Muscle of arm (tissue), 12 donors: ENCODE measurements around the gene IFITM10. TPM values are rescaled to one million over a fixed set of nuclear protein-coding genes. Genes with fewer than 3 reads are reported as not detected.
"Not testable (repeated sequence)": the region's sequence is repeated elsewhere in the genome, so short reads cannot be mapped to it uniquely, and the experiment has no call there.

Experiments used
- DNase-seq: peaks from one replicate; pipeline ENCODE4 v3.0.0-alpha.2; 2013
- polyA plus RNA-seq, 12 donors: library from polyadenylated mRNA; unstranded; fragments of 120-200 nt; gene quantifications; one replicate each; pipeline ENCODE4 v1.2.1, GENCODE V29; 2013; ENCODE audit not compliant: insufficient read length in 12 of 12

IFITM10 gene
- polyA plus RNA-seq, 12 donors = 0.06 to 0.36 (median 0.17) TPM; not detected in 3

DNA sequence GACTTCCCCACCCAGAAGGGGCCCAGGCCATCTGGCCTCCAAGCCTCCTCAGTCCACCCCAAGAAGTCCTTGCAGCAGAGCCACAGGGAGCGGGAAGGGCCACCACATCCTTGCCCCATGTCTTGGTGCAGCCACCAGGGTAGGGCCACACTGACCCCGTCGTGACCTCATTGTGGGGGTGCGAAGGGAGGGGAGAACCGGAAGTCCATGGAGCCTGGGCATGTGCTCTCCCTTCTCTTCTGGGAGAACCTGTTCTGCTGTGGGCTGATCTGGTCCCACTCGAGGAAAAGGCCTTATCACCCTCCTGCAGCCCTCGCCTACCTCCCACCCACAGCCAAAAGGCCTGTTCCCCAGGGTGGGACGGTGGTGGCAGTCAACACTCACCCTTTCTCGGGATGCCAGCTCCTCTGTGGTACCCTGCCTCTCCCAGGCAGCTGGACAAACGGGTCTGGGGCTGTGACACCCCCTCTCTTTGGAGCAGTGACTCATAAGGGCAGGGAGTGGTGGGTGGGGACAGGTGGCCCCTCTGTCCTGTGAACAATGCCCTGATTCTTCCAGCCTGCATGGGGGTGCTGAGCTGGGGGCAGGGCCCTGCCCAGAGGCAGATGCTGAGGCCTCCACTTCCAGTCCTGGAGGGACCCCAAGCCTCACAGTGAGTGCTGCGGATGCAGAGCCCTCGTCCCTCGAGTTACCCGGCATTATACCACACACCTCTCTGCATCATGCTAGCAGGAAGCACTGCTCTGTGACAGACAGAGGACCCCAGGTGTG lies 27.9 kb upstream of the IFITM10 start:
- DNase-seq = no peak

DNA sequence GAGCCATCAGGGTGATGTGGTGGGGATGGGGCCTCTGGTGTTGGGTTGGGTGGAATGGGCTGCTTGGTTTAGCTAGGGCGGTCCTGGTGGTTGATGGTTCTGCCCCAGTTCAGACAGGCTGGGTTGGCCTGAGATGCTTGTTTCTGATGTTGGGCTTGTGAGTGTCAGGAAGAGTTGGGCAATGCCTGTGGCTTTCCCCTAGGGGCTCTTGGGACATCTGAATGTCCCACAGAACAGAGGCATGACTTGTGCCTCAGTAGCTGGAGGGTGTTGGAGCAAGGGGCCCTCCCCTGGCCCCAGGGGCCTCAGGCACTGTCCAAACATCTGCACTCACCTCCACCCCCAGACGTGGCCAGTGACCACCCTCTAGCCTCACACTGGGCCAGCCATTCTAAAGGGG lies 27.3 kb upstream of the IFITM10 start:
- no peak for DNase-seq

DNA sequence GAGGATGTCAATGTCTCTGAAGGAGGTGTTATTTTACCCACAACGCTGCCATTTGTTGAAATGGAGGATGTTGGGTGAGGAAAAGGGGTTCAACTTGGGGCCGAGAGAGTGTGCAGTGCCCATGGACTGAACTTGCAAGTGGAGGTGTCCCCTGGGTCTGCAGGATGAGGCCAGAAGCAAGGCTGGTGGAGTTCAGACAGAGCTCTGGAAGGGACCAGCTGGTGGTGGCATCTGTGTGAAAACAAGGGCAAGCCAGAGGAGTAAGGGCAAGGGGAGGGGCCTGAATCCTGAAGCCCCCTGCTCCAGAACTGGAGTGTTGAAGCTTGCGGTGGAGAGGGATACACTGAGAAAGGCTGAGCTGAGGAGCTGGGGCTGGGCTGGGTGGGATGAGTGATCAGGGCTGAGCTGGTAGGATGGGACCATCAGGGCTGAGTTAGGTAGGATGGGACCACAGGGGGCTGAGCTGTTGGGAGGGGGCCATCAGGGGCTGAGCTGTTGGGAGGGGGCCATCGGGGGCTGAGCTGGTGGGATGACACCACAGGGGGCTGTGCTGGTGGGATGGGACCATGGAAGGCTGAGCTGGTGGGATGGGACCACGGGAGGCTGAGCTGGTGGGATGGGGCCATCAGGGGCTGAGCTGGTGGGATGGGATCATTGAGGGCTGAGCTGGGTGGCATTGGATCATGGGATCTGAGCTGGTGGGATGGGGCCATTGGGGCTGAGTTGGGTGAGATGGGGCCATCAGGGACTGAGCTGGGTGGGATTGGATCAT lies 26.7 kb upstream of the IFITM10 start:
- no peak for DNase-seq

DNA sequence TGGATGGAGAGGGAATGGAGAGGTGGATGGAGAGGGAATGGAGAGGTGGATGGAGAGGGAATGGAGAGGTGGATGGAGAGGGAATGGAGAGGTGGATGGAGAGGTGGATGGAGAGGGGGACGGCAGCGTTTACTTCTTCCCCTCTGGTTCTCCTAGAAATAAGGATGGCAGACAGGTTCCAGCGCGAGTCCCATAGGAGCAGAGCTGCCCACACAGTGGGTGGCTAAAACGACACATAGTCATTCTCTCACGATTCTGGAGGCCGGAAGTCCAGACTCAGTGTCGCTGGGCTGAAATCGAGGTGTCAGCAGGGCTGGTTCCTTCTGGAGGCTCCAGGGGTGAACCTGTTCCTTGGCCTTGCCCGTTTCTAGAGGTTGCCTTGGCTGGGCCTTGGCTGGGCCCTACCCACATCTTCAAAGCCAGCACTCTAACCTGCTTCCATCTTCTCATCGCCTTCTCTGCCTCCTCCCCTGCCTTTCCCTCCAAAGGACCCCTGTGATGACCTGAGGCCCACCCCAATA lies 26.0 kb upstream of the IFITM10 start:
- DNase-seq = no peak

DNA sequence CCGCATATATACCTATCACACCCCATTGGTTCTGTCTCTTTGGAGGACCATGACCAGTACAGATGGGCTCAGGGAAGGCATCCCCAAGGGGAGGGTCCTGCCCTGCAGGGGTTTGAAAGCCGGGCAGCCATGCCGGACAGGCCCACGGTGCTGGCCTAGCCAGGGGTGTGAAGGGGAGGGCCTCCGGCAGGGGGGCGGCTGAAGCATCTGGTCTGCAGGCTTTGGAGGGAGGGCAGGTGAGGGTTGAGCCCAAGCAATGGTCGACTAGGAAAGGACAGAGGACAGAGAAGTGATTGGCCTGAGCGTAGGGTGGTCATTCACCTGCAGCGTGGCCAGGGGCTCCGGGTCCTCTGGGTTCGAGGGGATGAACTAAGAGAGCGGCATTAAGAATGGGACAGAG lies 24.5 kb upstream of the IFITM10 start:
- DNase-seq = no peak

DNA sequence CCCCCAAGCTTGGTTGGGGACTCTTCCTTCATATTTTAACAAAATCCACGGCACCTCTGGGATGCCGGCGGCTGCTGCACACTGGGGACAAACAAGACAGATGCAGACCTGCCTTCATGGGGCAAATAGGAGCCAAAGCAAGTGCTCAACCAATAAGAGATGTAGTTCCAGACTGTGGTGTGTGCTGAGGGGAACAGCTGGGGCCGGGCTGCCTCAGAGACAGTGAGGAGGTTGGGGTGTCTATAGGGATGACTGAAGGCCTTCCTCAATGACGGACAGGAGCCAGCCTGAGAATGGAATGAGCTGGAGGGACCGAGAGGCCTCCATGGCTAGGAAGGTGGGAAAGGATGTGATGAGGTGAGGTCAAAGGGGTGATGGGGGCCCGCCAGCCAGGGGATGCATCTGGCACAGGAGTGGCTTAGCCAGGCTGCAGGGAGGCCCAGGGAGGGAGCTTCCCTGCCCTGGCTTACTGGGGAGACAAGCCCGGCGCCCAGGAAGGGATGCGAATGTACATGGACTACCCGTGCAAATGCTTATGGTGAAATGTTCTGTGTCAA lies 23.7 kb upstream of the IFITM10 start:
- DNase-seq = no peak

DNA sequence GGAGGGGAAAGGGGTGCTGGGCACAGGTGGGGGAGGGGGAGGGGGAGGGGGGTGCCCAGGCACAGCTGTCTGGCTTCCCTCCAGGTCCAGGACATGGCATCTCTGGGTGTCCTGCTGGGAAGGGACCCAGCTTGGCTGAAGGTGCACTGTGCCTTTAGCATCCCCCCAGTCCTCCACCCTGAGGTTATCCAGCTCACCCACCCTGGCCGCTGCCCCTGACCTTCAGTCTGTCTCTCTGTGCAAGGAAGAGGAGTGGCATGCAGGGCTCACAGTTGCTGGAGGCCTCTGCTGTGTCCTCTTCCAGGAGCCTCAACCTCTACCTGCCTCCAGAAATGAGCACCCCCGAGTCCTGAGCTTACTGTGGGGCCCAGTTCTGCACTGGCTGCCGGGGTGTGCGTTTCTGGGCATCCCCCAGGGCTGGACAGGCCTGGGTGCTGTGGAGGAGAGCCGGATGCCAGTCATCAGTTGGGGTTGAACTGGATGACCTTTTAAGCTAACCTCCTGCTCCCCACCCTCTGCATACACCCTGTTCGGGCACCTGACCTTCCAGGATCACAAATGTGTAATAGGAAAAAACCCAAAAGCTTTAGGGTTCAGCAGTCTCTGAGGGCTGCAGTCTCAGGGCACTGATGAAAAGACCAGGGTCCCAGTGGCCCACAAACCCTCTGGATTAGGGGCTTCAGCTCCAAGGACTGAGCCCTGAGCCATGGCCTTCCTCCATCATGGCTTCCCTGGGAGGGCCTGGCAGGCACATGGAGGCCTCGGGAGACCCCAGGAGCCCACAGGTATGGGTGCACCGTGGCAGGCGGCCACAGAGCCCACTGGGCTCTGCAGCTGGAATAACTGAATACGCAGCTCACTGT lies 23.0 kb upstream of the IFITM10 start:
- DNase-seq = no peak

DNA sequence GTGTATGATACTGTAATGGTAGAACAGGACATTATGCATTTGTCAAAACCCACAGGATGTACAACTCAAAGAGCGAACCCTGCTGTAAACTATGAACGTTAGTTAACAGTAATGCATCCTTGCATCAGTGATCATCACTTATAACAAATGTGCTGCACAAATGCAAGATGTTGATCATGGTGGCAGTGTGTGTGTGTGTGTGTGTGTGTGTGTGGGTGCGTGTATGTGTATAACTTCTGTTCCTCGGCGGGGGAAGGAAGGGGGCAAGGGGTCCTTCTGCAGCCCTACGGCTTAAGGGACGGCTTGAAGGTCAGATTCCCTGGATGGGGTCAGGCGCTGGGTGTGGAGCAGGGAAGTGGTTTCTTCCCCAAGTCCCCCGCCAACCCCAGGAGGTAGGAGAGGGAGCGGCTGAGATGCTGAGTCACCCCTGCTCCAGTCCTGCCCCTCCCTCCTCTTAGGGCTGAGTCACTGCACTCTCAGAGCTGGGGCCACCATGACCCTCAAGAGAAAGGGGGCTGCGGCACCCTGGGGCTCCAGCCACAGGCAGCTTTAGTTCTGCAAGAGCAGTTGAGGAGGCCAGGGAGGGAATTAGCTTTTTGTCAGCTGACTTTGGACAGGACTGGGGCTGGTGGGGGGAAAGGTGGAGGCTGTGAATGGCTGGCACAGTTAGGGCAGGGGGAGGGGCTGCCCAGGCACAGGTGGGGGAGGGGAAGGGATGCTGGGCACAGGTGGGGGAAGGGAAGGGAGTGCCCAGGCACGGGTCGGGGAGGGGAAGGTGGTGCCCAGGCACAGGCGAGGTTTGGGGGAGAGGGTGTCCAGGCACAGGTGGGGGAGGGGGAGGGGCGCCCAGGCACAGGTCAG lies 22.1 kb upstream of the IFITM10 start:
- DNase-seq = no peak

DNA sequence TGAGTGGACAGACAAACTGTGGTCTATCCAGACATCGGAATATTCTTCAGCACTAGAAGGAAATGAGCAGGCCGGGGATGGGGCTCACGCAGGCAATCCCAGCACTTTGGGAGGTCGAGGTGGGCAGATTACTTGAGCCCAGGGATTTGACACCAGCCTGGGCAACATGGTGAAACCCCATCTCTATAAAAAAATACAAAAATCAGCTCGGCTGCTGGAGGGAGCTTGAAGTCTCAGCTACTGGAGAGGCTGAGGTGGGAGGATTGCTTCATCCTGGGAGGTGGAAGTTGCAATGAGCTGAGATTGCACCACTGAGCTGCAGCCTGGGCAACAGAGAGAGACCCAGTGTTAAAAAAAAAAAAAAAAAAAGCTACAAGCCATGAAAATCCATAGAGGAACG lies 21.3 kb upstream of the IFITM10 start:
- no peak for DNase-seq

DNA sequence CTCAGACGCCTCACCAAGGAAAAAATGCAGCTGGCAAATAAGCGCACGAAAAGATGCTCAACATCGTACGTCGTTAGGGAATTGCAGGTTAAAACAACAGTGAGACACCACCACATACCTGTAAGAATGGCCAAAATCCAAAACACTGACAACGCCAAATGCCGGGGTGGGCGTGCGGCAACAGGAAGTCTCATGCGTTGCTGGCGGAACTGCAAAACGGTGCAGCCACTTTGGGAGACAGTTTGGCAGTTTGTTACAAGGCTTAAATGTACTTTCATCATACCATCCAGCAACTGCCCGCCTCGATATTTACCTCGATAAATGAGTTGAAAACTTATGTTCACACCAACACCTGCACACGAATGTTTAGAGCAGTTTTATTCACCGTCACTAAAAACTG lies 20.9 kb upstream of the IFITM10 start:
- DNase-seq = no peak

DNA sequence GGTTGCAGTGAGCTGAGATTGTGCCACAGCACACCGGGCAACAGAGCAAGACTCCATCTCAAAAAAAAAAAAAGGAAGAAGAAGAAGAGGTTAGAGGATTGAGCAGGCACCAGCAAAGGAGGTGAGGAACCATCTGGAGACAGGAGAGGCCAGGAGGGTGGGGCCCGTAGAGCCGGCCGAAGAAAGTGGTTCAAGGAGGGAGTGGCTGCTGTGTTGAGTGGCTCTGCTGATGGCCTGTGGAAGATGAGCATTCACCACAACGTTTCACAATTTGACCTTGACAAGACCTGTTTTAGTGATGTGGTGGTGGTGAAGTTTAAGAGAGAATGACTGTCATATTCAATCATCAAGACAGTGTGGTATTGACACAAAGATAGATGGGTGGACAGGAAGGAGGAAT lies 20.1 kb upstream of the IFITM10 start:
- no peak for DNase-seq

DNA sequence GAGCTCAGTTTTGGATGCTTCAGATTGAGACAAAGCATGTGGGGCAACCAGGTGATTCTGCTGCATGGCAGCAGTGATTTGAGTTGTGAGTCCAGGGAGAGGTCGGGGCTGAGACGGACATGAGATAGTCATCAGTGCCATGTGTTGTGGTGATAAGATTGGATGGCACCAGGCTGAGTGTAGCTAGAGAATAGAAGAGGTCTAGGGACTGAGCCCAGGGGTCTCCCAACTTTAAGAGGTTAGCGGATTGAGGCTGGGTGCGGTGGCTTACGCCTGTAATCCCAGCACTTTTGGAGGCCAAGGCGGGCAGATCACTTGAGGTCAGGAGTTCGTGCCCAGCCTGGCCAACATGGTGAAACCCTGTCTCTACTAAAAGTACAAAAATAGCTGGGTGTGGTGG lies 19.7 kb upstream of the IFITM10 start:
- no peak for DNase-seq

DNA sequence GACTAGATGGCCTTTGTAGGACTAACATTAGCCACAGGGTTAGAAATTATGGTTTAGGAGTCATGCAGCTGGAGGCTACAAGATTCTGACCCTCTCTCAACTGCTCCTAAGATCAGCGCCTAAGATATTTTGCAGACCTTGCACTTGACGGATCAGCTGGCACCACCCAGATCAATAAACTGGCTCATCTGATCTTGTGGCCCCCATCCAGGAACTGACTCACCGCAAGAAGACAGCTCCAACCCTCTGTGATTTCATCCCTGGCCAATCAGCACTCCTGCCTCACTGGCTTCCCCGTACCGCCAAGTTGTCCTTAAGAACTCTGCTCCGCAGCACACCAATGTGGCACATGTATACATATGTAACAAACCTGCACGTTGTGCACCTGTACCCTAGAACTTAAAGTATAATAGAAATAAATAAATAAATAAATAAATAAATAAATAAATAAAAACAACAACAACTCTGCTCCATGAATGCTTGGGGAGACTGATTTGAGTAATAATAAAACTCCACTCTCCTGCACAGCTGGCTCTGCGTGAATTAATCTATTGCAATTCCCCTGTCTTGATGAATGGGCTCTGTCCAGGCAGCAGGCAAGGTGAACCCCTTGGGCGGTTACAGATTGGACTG lies 19.0 kb upstream of the IFITM10 start:
- not testable (repeated sequence) for DNase-seq

DNA sequence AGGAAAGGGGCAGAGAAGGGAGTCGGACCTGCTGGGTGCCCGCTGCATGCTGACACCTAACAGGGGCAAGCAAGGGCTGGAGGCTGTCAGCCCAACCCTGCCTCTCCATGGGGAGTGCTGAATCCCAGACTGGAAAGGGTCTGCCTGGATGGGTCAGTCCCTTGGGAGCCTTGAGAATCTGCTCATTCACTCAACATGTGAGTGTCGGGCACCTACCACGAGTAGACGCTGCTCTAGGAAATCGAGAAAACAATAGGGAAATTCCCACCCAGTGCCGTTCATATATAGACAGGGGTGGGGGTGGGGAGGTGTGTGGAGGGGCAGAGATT lies 17.7 kb upstream of the IFITM10 start:
- DNase-seq = no peak

DNA sequence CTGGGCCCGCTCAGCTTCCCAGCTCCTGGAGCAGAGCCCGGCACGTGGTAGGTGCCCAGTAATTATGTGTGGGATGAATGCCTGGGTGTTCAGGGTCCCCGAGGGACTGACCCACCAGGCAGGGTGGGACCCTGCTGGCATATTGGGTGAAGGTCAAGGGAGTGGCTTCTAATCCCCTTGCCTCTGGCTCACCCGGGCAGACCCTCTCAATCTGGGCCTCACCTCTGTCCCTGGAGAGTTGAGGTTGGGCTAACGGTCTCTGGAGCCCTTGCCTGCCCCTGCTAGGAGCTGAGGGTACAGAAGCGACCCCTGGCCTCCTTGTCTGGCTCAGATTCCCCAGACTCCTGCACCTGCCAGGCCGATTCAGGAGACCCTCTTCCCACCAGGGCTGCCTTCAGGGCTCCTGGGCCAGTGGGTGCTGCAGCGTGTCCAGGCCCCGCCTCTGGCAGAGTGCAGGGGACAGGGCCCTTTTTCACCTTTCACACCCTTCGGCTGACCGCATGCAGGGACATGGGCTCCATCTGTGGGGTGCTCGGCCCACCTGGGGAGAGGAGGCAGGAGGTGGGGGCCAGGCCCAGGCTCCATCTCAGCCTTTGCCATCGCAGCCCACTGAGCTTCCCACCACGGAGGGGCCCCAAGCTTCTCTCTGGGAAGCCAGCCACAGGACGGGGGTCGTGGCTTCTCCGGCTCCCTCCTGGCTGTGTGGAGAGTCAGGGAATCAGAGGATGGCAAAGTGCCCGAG lies 17.2 kb upstream of the IFITM10 start:
- no peak for DNase-seq

DNA sequence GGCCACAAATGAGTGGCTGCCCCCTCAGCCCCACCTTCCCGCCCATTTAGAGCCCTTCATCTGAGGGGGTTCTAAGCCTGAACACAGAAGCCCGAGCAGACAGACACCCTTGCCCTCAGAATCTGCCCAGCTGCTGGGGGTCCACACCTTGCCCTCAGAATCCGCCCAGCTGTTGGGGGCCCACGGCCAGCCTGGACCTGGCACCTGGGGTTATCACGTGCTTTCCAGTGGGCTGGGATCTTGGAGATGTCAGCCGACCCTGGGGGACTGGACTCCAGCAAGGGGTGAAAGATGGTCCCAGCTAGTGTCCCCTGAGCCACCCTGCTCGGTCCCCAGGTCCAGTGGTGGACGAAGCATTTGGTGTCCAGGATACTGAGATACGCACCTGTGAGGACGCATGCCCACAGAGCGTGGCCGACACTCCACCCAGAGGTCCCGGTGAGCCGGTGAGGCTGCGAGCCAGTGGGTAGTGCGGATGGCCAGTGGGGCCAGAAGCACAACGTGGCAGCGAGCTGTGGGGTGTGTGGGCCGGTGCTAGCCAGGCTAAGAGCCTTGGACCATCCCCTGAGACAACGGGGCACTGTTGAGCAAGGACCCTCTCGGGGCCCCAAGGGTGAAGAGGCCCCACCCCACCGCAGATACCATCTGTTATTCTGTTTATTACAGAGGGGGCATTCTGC lies 16.5 kb upstream of the IFITM10 start:
- no peak for DNase-seq

DNA sequence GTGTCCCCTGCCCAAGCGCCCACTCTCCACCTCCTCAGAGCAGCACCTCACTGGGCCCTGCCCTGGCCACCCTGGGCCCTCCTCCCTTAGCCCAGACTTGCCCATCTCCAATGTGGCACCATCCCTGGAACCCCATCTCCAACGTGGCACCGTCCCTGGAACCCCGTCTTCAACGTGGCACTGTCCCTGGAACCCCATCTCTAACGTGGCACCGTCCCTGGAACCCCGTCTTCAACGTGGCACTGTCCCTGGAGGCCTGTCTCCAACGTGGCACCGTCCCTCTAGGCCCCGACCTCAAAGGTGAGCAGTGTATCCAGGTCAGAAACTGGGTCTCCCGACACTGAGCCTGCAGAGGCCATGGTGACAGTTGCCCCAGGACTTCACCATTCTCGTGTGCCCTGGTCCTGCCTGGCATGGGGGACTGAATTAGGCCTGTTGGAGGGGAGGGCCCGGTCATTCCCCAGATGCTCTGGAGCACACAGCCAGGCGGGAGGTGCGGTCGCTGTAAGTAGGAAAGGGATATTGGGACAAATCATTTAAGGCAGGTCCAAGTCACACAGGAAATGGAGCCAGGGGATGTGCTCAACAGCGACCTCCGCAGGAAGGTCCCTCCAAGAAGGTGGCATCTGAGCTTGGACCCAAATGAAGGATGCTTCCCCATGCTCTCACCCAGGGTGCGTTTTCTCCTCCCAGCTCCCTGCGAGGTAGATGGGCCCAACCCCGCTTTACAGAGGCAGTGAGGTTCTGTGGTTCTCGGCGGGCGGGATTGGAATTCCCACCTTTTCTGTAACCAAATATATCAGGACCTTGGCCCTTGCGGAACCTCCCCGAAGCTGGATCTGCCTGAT lies 15.7 kb upstream of the IFITM10 start:
- no peak for DNase-seq
